Fibroblast of villous mesenchyme (primary cell): ENCODE data around the gene RNF130. TPM values are rescaled to one million over a fixed set of nuclear protein-coding genes. Genes with fewer than 3 reads are reported as not detected.

Experiments
- DNase-seq: peaks from one replicate; pipeline ENCODE4 v3.0.0-alpha.2; 2010; ENCODE audit warnings: low read depth
- H3K4me3 ChIP-seq: 2 replicates; pipeline ENCODE4 v1.5.1; 2011; ENCODE audit warnings: low read depth, mild to moderate bottlenecking, low read length
- CTCF ChIP-seq: IDR thresholded peaks from 2 replicates; pipeline ENCODE4 v1.5.1; 2012; ENCODE audit warnings: low read depth, mild to moderate bottlenecking, low read length; ENCODE audit not compliant: insufficient read depth
- total RNA-seq: library from RNA; depleted of rRNA; stranded (reverse); fragments of >200 nt; gene quantifications from 2 replicates; pipeline ENCODE4 v1.2.3, GENCODE V29; 2012

The RNF130 gene
- total RNA-seq, 1 donor = 12.1 TPM

GRCh38 chr5:179927824-179928223 lies 143.7 kb downstream of the RNF130 start:
- TF ChIP-seq CTCF = no peak
- H3K4me3 ChIP-seq = no peak overlapping the region
- no peak for DNase-seq

- no peak overlapping the region for H3K4me3 ChIP-seq
- DNase-seq = no peak
- TF ChIP-seq CTCF = no peak
Observed at GRCh38 chr5:179926657-179927056, 144.9 kb downstream of the RNF130 start.

- no peak for DNase-seq
- H3K4me3 ChIP-seq = no peak overlapping the region
- TF ChIP-seq CTCF = no peak
Observed at GRCh38 chr5:179923436-179923835, 148.1 kb downstream of the RNF130 start.

GRCh38 chr5:179920175-179920574 lies 151.4 kb downstream of the RNF130 start:
- TF ChIP-seq CTCF = no peak
- no peak overlapping the region for H3K4me3 ChIP-seq
- no peak for DNase-seq

- no peak for DNase-seq
- H3K4me3 ChIP-seq = no peak overlapping the region
- TF ChIP-seq CTCF = no peak
Observed at GRCh38 chr5:179919487-179920060, 152.0 kb downstream of the RNF130 start.

GRCh38 chr5:179918742-179919486 lies 152.6 kb downstream of the RNF130 start:
- DNase-seq = no peak
- no peak for TF ChIP-seq CTCF

More at GRCh38 chr5:179918742-179919486, 152.6 kb downstream of the RNF130 start:
- no peak overlapping the region for H3K4me3 ChIP-seq
